ENCODE data around the gene UBE2I.

GRCh38 chr16:1264345-1265089 is 44.9 kb upstream of the UBE2I start:
- TF ChIP-seq CTCF (IDR thresholded peaks at IDR 0.05; ENCODE audit: insufficient read depth, low read length, poor library complexity, severe bottlenecking) (no peak), EZH2phosphoT487 (conservative IDR thresholded peaks at IDR 0.05; ENCODE audit: low read length) (no peak)

Data from SU-DHL-6 (cell line).